Pancreas (tissue), 10 donors: ENCODE data around the gene TMTC2. TPM values are rescaled to one million over a fixed set of nuclear protein-coding genes. Genes with fewer than 3 reads are reported as not detected.

ENCODE experiments used
- ATAC-seq, 4 donors: fragments of 200-7000 bp; cut with Tn5 transposase; one replicate each; pipeline versions ENCODE4 v1.8.0 to v1.9.1; 2020; ENCODE audit warnings: mild to moderate bottlenecking in 4 of 4, moderate library complexity in 4 of 4
- DNase-seq, 6 donors: peaks; one replicate each; pipeline ENCODE4 v3.0.0-alpha.2; 2020
- FAIRE-seq: peaks from 2 replicates; lab custom pipeline; 2012; peaks lifted over from hg19 to GRCh38; lab: Jason Lieb, UNC
- H3K27ac ChIP-seq, 4 donors: fragments of 200-600 bp; sonication (generic); 1 replicate in 3 of 4; 2 replicates in 1 of 4; pipeline versions ENCODE4 v1.5.0 to v1.8.0; 2020
- H3K27me3 ChIP-seq, 4 donors: fragments of 200-600 bp; one replicate each; pipeline ENCODE4 v1.8.0; 2021
- H3K36me3 ChIP-seq, 3 donors: fragments of 200-600 bp; sonication (generic) in 1 of 3; one replicate each; pipeline versions ENCODE4 v1.5.0 to v1.8.0; 2020 to 2021
- H3K4me1 ChIP-seq, 3 donors: fragments of 200-600 bp; one replicate each; pipeline ENCODE4 v1.8.0; 2021
- H3K4me3 ChIP-seq, 4 donors: fragments of 200-600 bp; sonication (generic) in 2 of 4; one replicate each; pipeline versions ENCODE4 v1.5.0 to v1.8.0; 2020 to 2021
- H3K9me3 ChIP-seq, 4 donors: fragments of 200-600 bp; one replicate each; pipeline ENCODE4 v1.8.0; 2021
- CTCF ChIP-seq, 4 donors: fragments of 200-600 bp; sonication (generic) in 3 of 4; IDR thresholded peaks; one replicate each; pipeline versions ENCODE4 v1.5.0 to v1.8.0; 2021; ENCODE audit warnings: antibody characterized with exemption in 4 of 4
- WGBS, 2 donors: extraction: QIAGEN DNeasy Blood & Tissue Kit; methylation state at CpG; one replicate each; pipeline ENCODE4 v1.1.7; 2013; 5-methylcytosine and 5-hydroxymethylcytosine counted together
- intact Hi-C, 3 donors: fragments of 100-400 bp; cut with DNase I; formaldehyde crosslinking; loops; one replicate each; pipeline versions ENCODE4 v1.11.1 to v1.14.2; 2022
- polyA plus RNA-seq, 2 donors: library from polyadenylated mRNA; stranded (reverse); fragments of 200-250 nt; gene quantifications; one replicate each; pipeline ENCODE4 v1.2.3, GENCODE V29; 2013
- total RNA-seq, 6 donors: library from RNA; stranded (reverse); fragmentation: NEBNext Ultra II Directional in 4 of 6; extraction: Animal tissue kit (Norgen Biotek cat#: 25700) in 4 of 6; gene quantifications; one replicate each; pipeline versions ENCODE4 v1.2.1 to v1.2.4, GENCODE V29; 2021 to 2023
- donor health status: healthy with polysubstance abuse.
- donor health status: DM: no; HTN: no; CAD: no; lungs with moderate emphysema.
- donor health status: DM: no; HTN: no; CAD: no.
- donor health status: control.
- donor health status: control.
- donor health status: Bipolar disorder and iron deficiency.
- donor health status: DM: yes; HTN: yes; CAD: no.
- donor health status: DM: no; HTN: no; CAD: no.
- donor health status: DM: no; HTN: no; CAD: no.
- donor health status: DM: yes; HTN: yes; CAD: no.

The TMTC2 gene
- total and polyA plus RNA-seq, 8 donors = 5.3 to 14.4 (median 6.4) TPM

GRCh38 chr12:82931349-82932116 lies 244.8 kb downstream of the TMTC2 start:
- intact Hi-C loops = no loop called here
- no peaks in the 10 kb centered on the region for H3K27me3 ChIP-seq
- no peak for TF ChIP-seq CTCF (IDR thresholded peaks at IDR 0.05)
- FAIRE-seq (no peak), ATAC-seq (no peak), DNase-seq (no peak)
- no peaks in the 10 kb centered on the region for H3K4me1 ChIP-seq
- no peak overlapping the region for H3K27ac ChIP-seq
- no peak overlapping the region for H3K4me3 ChIP-seq
- H3K36me3 ChIP-seq = no peaks in the 10 kb centered on the region
- peaks cover 0 to under 1% (median 0%) of the 10 kb centered on the region in 4 donors for H3K9me3 ChIP-seq
- WGBS, 2 donors = 86 to 87% methylated on average over 5 of the region's 5 CpGs

GRCh38 chr12:82937151-82937550 lies 250.4 kb downstream of the TMTC2 start:
- Histone ChIP-seq H3K36me3 (no peaks in the 10 kb centered on the region), H3K4me3 (no peak overlapping the region), H3K27ac (no peak overlapping the region), H3K9me3 (peaks cover 0 to 3% (median 0%) of the 10 kb centered on the region in 4 donors), H3K27me3 (no peaks in the 10 kb centered on the region), H3K4me1 (no peaks in the 10 kb centered on the region)
- intact Hi-C loops = no loop called here
- ATAC-seq (no peak), FAIRE-seq (no peak), DNase-seq (no peak)
- no peak for TF ChIP-seq CTCF (IDR thresholded peaks at IDR 0.05)
- 40 to 57% methylated on average over 2 of the region's 2 CpGs for WGBS, 2 donors

- intact Hi-C loops = no loop called here
- FAIRE-seq = no peak
- WGBS, 2 donors = 64 to 66% methylated on average over 2 of the region's 2 CpGs
Measured at GRCh38 chr12:82942521-82942920, 255.8 kb downstream of the TMTC2 start.

GRCh38 chr12:82942991-82943401 lies 256.3 kb downstream of the TMTC2 start:
- no peak overlapping the region for H3K27ac ChIP-seq
- no peak overlapping the region for H3K4me3 ChIP-seq
- no peaks in the 10 kb centered on the region for H3K36me3 ChIP-seq
- H3K9me3 ChIP-seq = no peaks in the 10 kb centered on the region
- DNase-seq (no peak), ATAC-seq (no peak), FAIRE-seq (no peak)
- H3K27me3 ChIP-seq = no peaks in the 10 kb centered on the region
- no peak for TF ChIP-seq CTCF (IDR thresholded peaks at IDR 0.05)
- no peaks in the 10 kb centered on the region for H3K4me1 ChIP-seq
- intact Hi-C loops = no loop called here
- WGBS, 2 donors = 75 to 77% methylated on average over 2 of the region's 2 CpGs

More at GRCh38 chr12:82942521-82942920, 255.8 kb downstream of the TMTC2 start:
- Histone ChIP-seq H3K27ac (no peak overlapping the region), H3K9me3 (no peaks in the 10 kb centered on the region), H3K36me3 (no peaks in the 10 kb centered on the region), H3K4me1 (no peaks in the 10 kb centered on the region), H3K27me3 (no peaks in the 10 kb centered on the region), H3K4me3 (no peak overlapping the region)
- no peak for DNase-seq
- no peak for TF ChIP-seq CTCF (IDR thresholded peaks at IDR 0.05)
- no peak for ATAC-seq

GRCh38 chr12:82948491-82948890 lies 261.8 kb downstream of the TMTC2 start:
- 96 to 97% methylated on average over 2 of the region's 2 CpGs for WGBS, 2 donors
- H3K4me1 ChIP-seq = no peaks in the 10 kb centered on the region
- no peaks in the 10 kb centered on the region for H3K27me3 ChIP-seq
- intact Hi-C loops = no loop called here
- no peaks in the 10 kb centered on the region for H3K36me3 ChIP-seq
- H3K9me3 ChIP-seq = no peaks in the 10 kb centered on the region
- no peak for TF ChIP-seq CTCF (IDR thresholded peaks at IDR 0.05)
- FAIRE-seq = no peak
- H3K27ac ChIP-seq = no peak overlapping the region
- no peak overlapping the region for H3K4me3 ChIP-seq
- ATAC-seq = no peak
- DNase-seq = no peak
